GM12878 (cell line): ENCODE measurements around the gene MEGF11. TPM values are rescaled to one million over a fixed set of nuclear protein-coding genes. Genes with fewer than 3 reads are reported as not detected.

Source experiments
- ATAC-seq: fragments of 200-7000 bp; cut with Tn5 transposase; 3 replicates; pipeline ENCODE4 v1.9.1; 2020; ENCODE audit warnings: mild to moderate bottlenecking, moderate library complexity
- BruUV-seq: library from RNA; stranded (reverse); fragments of 400-500 nt; replicated peaks from 2 replicates; lab custom pipeline; 2021; lab: Mats Ljungman, UMichigan
- CTCF ChIA-PET: fragments of 300-600 bp; sonication (Branson Sonifier 250); formaldehyde crosslinking; extraction: SDS; loops from one replicate; lab custom pipeline; 2021; ENCODE audit warnings: inconsistent platforms; lab: Yijun Ruan, JAX
- POLR2A ChIA-PET: fragments of 350-600 bp; formaldehyde crosslinking; extraction: SDS; loops from one replicate; lab custom pipeline; 2021; ENCODE audit warnings: inconsistent platforms; lab: Charles Lee
- RAD21 ChIA-PET: fragments of 300-600 bp; sonication (Branson Sonifier 250); formaldehyde crosslinking; loops from one replicate; lab custom pipeline; 2023; ENCODE audit warnings: antibody characterized with exemption; ENCODE audit not compliant: unreplicated experiment; lab: Charles Lee
- SMC1A ChIA-PET: fragments of 300-600 bp; sonication (Branson Sonifier 250); formaldehyde crosslinking; loops from one replicate; lab custom pipeline; 2023; ENCODE audit not compliant: unreplicated experiment, uncharacterized antibody; lab: Charles Lee
- DNase-seq: peaks from one replicate; pipeline ENCODE4 v3.0.0-alpha.2; 2011; ENCODE audit warnings: low read depth, low spot score
- FAIRE-seq: peaks from 3 replicates; lab custom pipeline; 2011; peaks lifted over from hg19 to GRCh38; lab: Jason Lieb, UNC
- H2AFZ ChIP-seq: 2 replicates; pipeline ENCODE4 v1.6.0; 2011; ENCODE audit warnings: low read depth, low read length, control low read depth; ENCODE audit not compliant: control insufficient read depth
- H3K27ac ChIP-seq: 2 replicates; pipeline ENCODE4 v1.5.1; 2011; ENCODE audit warnings: control low read depth; ENCODE audit not compliant: control insufficient read depth, insufficient read depth
- H3K27me3 ChIP-seq, 2 experiments: replicated peaks in 1 of 2; 2 replicates each; pipeline versions ENCODE4 v1.6.0 to v1.6.1; 2011; ENCODE audit warnings: low read length in 1 of 2; ENCODE audit not compliant: control insufficient read depth in 2 of 2, insufficient read depth in 2 of 2
- H3K36me3 ChIP-seq, 2 experiments: 2 replicates each; pipeline ENCODE4 v1.5.1; 2011; ENCODE audit warnings: low read length in 1 of 2; ENCODE audit not compliant: control insufficient read depth in 2 of 2, insufficient read depth in 2 of 2
- H3K4me1 ChIP-seq: 2 replicates; pipeline ENCODE4 v1.6.1; 2011; ENCODE audit warnings: mild to moderate bottlenecking, low read length, moderate library complexity, mixed read lengths; ENCODE audit not compliant: control insufficient read depth, insufficient read depth
- H3K4me2 ChIP-seq: 2 replicates; pipeline ENCODE4 v1.6.0; 2011; ENCODE audit warnings: control low read depth; ENCODE audit not compliant: control insufficient read depth, insufficient read depth
- H3K4me3 ChIP-seq: fragments of 200-600 bp; sonication (generic); 2 replicates; pipeline ENCODE4 v1.5.1; 2016
- H3K79me2 ChIP-seq: 2 replicates; pipeline ENCODE4 v1.6.0; 2011; ENCODE audit warnings: low read length; ENCODE audit not compliant: control insufficient read depth, insufficient read depth
- H3K9ac ChIP-seq: 2 replicates; pipeline ENCODE4 v1.8.0; 2011; ENCODE audit warnings: low read length, control low read depth, mixed read lengths; ENCODE audit not compliant: control insufficient read depth, insufficient read depth
- H3K9me3 ChIP-seq: replicated peaks from 3 replicates; pipeline ENCODE4 v1.5.1; 2011; ENCODE audit warnings: mild to moderate bottlenecking, low read length; ENCODE audit not compliant: control insufficient read depth, insufficient read depth
- H4K20me1 ChIP-seq: 2 replicates; pipeline ENCODE4 v1.6.0; 2011; ENCODE audit not compliant: control insufficient read depth, insufficient read depth
- CREM ChIP-seq: IDR thresholded peaks from 2 replicates; pipeline ENCODE4 v1.6.1; 2014; ENCODE audit warnings: antibody characterized with exemption, low read depth
- CTCF ChIP-seq, 3 experiments: IDR thresholded peaks in 2 of 3; conservative IDR thresholded peaks in 1 of 3; 2 replicates each; pipeline ENCODE4 v1.5.1; 2011; ENCODE audit warnings: low read depth in 3 of 3, low read length in 3 of 3, mild to moderate bottlenecking in 3 of 3, control low read depth in 2 of 3, moderate library complexity in 2 of 3, inconsistent platforms in 1 of 3, mixed read lengths in 1 of 3; ENCODE audit not compliant: control insufficient read depth in 2 of 3, insufficient read depth in 1 of 3; ENCODE audit errors: extremely low read depth in 1 of 3
- HSF1 ChIP-seq: fragments of 150-350 bp; IDR thresholded peaks from 2 replicates; pipeline ENCODE4 v1.6.1; 2014; ENCODE audit warnings: mild to moderate bottlenecking, low read depth, low read length
- RAD21 ChIP-seq: IDR thresholded peaks from 2 replicates; pipeline ENCODE4 v1.6.1; 2011; ENCODE audit warnings: mild to moderate bottlenecking, low read depth, low read length, moderate library complexity; ENCODE audit not compliant: insufficient read depth
- SMAD1 ChIP-seq: fragments of 450-650 bp; IDR thresholded peaks from 2 replicates; pipeline ENCODE4 v1.6.1; 2018; ENCODE audit warnings: mild to moderate bottlenecking, low read depth; ENCODE audit not compliant: partially characterized antibody
- SMC3 ChIP-seq: IDR thresholded peaks from 2 replicates; pipeline ENCODE4 v1.6.1; 2011; ENCODE audit warnings: low read length, improper control_type of control experiment, borderline replicate concordance
- ZNF217 ChIP-seq: fragments of 450-650 bp; IDR thresholded peaks from 2 replicates; pipeline ENCODE4 v1.6.1; 2017; ENCODE audit warnings: antibody characterized with exemption, mild to moderate bottlenecking
- WGBS: methylation state at CpG from one replicate; pipeline ENCODE4 v1.1.6; 2016; ENCODE audit warnings: low lambda C conversion rate; ENCODE audit not compliant: insufficient replicate concordance, insufficient coverage; ENCODE audit errors: missing lambda C conversion rate; 5-methylcytosine and 5-hydroxymethylcytosine counted together
- in situ Hi-C: fragments of 300-500 bp; cut with MboI; formaldehyde crosslinking; loops from 9 replicates; pipeline ENCODE4 v1.14.3; 2018; ENCODE audit warnings: mixed read lengths
- intact Hi-C: fragments of 100-400 bp; cut with micrococcal nuclease; formaldehyde crosslinking; loops from one replicate; pipeline ENCODE4 v1.14.2; 2022; ENCODE audit not compliant: unreplicated experiment
- polyA plus RNA-seq, 11 experiments: library from polyadenylated mRNA; depleted of rRNA in 4 of 11; unstranded in 6 of 11; stranded (reverse) in 5 of 11; fragments of >200 nt; fragmentation: Nextera tagmentation in 4 of 11; fragmentation: Illumina TruSeq in 1 of 11; extraction: Ambion mirVana in 4 of 11; extraction: Trizol in 1 of 11; gene quantifications; 1 replicate in 1 of 11; 2 replicates in 10 of 11; pipeline versions ENCODE4 v1.2.1 to v1.2.3, GENCODE V29; 2011 to 2016; ENCODE audit warnings: inconsistent platforms in 2 of 11, missing spikeins in 2 of 11, low read depth in 1 of 11
- total RNA-seq, 4 experiments: library from RNA; depleted of rRNA in 3 of 4; stranded (reverse); fragments of >200 nt in 3 of 4; fragmentation: Illumina TruSeq in 1 of 4; extraction: Trizol in 1 of 4; gene quantifications; 2 replicates each; pipeline versions ENCODE4 v1.2.1 to v1.2.3, GENCODE V29; 2013 to 2021
- TF ChIP-seq, protein P1 (sequence below): fragments of 450-650 bp; IDR thresholded peaks from 2 replicates; pipeline ENCODE4 v1.6.1; 2017; ENCODE audit warnings: mild to moderate bottlenecking, moderate library complexity

MEGF11 gene
- total and polyA plus RNA-seq, 10 of the 15 experiments (the other 5 are each of a cell fraction or from before 2014, with no cell fraction given) = 0.03 to 1.7 (median 0.49) TPM

DNA sequence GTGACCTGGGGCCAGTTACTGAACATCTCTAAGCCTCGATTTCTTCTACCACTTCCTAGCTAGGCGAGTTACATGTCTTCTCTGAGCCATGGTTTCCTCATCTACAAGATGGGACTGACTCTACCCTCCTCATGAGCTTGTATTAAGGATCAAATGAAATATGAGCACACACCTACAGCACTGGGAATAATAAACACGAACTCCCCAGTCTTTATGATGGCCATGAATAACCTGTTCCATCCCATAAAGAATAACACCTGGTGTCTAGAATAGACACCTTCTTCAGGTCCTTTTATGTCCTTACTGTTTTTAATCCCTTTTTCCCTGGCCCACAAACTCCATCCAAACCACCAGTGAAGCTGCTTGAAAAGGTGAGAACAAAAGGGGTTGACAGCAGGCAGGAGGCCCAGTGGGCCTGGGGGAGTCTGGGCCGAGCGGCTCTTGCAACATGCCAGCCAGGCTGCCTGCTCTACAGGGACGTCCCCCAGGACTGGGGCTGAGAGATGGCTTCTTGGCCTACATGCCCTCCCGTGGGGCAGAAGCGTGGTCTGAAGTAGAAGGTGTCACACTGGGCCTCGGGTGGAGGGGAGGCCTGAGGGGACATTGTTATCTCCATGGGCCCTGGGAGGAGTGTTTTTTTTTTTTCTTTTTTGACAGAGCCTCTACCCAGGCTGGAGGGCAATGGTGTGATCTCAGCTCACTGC, 206.1 kb downstream of the MEGF11 start (continued):
- TF ChIP-seq, protein P1, sequence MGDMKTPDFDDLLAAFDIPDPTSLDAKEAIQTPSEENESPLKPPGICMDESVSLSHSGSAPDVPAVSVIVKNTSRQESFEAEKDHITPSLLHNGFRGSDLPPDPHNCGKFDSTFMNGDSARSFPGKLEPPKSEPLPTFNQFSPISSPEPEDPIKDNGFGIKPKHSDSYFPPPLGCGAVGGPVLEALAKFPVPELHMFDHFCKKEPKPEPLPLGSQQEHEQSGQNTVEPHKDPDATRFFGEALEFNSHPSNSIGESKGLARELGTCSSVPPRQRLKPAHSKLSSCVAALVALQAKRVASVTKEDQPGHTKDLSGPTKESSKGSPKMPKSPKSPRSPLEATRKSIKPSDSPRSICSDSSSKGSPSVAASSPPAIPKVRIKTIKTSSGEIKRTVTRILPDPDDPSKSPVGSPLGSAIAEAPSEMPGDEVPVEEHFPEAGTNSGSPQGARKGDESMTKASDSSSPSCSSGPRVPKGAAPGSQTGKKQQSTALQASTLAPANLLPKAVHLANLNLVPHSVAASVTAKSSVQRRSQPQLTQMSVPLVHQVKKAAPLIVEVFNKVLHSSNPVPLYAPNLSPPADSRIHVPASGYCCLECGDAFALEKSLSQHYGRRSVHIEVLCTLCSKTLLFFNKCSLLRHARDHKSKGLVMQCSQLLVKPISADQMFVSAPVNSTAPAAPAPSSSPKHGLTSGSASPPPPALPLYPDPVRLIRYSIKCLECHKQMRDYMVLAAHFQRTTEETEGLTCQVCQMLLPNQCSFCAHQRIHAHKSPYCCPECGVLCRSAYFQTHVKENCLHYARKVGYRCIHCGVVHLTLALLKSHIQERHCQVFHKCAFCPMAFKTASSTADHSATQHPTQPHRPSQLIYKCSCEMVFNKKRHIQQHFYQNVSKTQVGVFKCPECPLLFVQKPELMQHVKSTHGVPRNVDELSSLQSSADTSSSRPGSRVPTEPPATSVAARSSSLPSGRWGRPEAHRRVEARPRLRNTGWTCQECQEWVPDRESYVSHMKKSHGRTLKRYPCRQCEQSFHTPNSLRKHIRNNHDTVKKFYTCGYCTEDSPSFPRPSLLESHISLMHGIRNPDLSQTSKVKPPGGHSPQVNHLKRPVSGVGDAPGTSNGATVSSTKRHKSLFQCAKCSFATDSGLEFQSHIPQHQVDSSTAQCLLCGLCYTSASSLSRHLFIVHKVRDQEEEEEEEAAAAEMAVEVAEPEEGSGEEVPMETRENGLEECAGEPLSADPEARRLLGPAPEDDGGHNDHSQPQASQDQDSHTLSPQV = no peak
- TF ChIP-seq ZNF217 = no peak
- no peak for TF ChIP-seq CREM
- TF ChIP-seq SMAD1 = no peak

- 0% methylated on average over 1 of the region's 1 CpG for WGBS
- Histone ChIP-seq H3K9me3 (no peaks in the 10 kb centered on the region), H3K4me1 (no peaks in the 10 kb centered on the region), H3K9ac (no peak overlapping the region), H3K27ac (no peak overlapping the region), H2AFZ (no peak overlapping the region), H4K20me1 (no peaks in the 10 kb centered on the region), H3K27me3 (peaks cover 0 to 1% of the 10 kb centered on the region in 2 experiments; a peak in 1 of 4 replicates), H3K79me2 (no peaks in the 10 kb centered on the region), H3K36me3 (no peaks in the 10 kb centered on the region), H3K4me3 (no peak overlapping the region), H3K4me2 (no peak overlapping the region)
- in situ Hi-C loops = no loop called here
- POLR2A ChIA-PET = no interaction called here
- SMC1A ChIA-PET = interaction anchor here (0.5 to 1.9 kb wide), 5 partner anchors 16 to 242 kb away, joined by 3 to 10 read pairs (median 3); no protein-coding TSS in a partner anchor
- intact Hi-C loops = loop anchor here (1.0 kb wide), 1 partner anchor 65 kb away; no protein-coding TSS in a partner anchor
- no TSS peak for BruUV-seq
- TF ChIP-seq CTCF (IDR thresholded peaks at IDR 0.05 in 2 of 3, conservative IDR thresholded peaks at IDR 0.05 in 1 of 3; ENCODE audit: control insufficient read depth in 2 of 3, extremely low read depth in 1 of 3, insufficient read depth in 1 of 3, low read depth in 3 of 3, low read length in 3 of 3) (peak; percentile 35 to 39 (median 37); a peak in 4 of 6 replicates), SMC3 (peak; percentile 30; the same call in 1 of the 2 replicates), RAD21 (peak; percentile 41; the same call in 1 of the 2 replicates), HSF1 (no peak)
- peak; percentile 72 for ATAC-seq
- CTCF ChIA-PET = interaction anchor here (0.8 to 2.3 kb wide), 6 partner anchors 10 to 130 kb away, joined by 3 to 6 read pairs (median 4); no protein-coding TSS in a partner anchor
- no peak for DNase-seq
- FAIRE-seq = no peak
- RAD21 ChIA-PET = interaction anchor here (0.8 to 1.5 kb wide), 2 partner anchors 77 to 130 kb away, joined by 3 to 4 read pairs; no protein-coding TSS in a partner anchor
Measured at GRCh38 chr15:66046751-66047150, 206.8 kb downstream of the MEGF11 start.
